H1 (cell line): ENCODE data around the gene NRL. TPM values are rescaled to one million over a fixed set of nuclear protein-coding genes. Genes with fewer than 3 reads are reported as not detected.
A peak's percentile ranks its signal among the peaks of the same experiment; 100 is the strongest.

ENCODE experiments used
- CTCF ChIA-PET: fragments of 300-600 bp; sonication (Branson Sonifier 250); formaldehyde crosslinking; loops from one replicate; lab custom pipeline; 2021; ENCODE audit not compliant: partially characterized antibody; lab: Charles Lee
- POLR2A ChIA-PET: fragments of 300-600 bp; sonication (Branson Sonifier 250); formaldehyde crosslinking; loops from one replicate; lab custom pipeline; 2021; ENCODE audit warnings: inconsistent platforms; ENCODE audit not compliant: partially characterized antibody; lab: Charles Lee
- DNase-seq, 2 experiments: peaks; one replicate each; pipeline versions ENCODE4 v3.0.0 to v3.0.0-alpha.2; 2010 to 2022; ENCODE audit warnings: low spot score in 2 of 2, low read depth in 1 of 2, mixed read lengths in 1 of 2
- FAIRE-seq: peaks from 2 replicates; lab custom pipeline; 2011; peaks lifted over from hg19 to GRCh38; lab: Jason Lieb, UNC
- H2AFZ ChIP-seq: 2 replicates; pipeline ENCODE4 v1.8.1; 2012; ENCODE audit warnings: low read length, inconsistent platforms
- H2AK5ac ChIP-seq: 2 replicates; pipeline ENCODE4 v1.6.1; 2013; ENCODE audit warnings: low read depth, low read length
- H2BK120ac ChIP-seq: replicated peaks from 2 replicates; pipeline ENCODE3; 2013; ENCODE audit warnings: low read depth, low read length, inconsistent platforms
- H2BK12ac ChIP-seq: 2 replicates; pipeline ENCODE4 v1.6.1; 2013; ENCODE audit warnings: low read depth, low read length
- H2BK15ac ChIP-seq: 2 replicates; pipeline ENCODE4 v1.6.1; 2013; ENCODE audit warnings: low read length
- H2BK20ac ChIP-seq: 2 replicates; pipeline ENCODE4 v1.6.1; 2013; ENCODE audit warnings: low read length
- H2BK5ac ChIP-seq: 2 replicates; pipeline ENCODE4 v1.6.1; 2013; ENCODE audit warnings: low read depth, low read length
- H3K14ac ChIP-seq: 2 replicates; pipeline ENCODE4 v1.6.1; 2013; ENCODE audit warnings: inconsistent platforms; ENCODE audit not compliant: insufficient read length
- H3K18ac ChIP-seq: 2 replicates; pipeline ENCODE4 v1.6.1; 2013; ENCODE audit warnings: low read length; ENCODE audit errors: extremely low read depth
- H3K23ac ChIP-seq: 2 replicates; pipeline ENCODE4 v1.6.1; 2013; ENCODE audit warnings: inconsistent platforms; ENCODE audit not compliant: insufficient read length
- H3K23me2 ChIP-seq: 2 replicates; pipeline ENCODE4 v1.6.1; 2013; ENCODE audit warnings: low read depth, low read length
- H3K27ac ChIP-seq: 2 replicates; pipeline ENCODE4 v1.6.1; 2011; ENCODE audit warnings: low read depth, low read length, inconsistent platforms
- H3K27me3 ChIP-seq, 4 experiments: replicated peaks in 1 of 4; 1 replicate in 1 of 4; 2 replicates in 3 of 4; pipeline versions ENCODE4 v1.6.1 to v1.8.1; 2011 to 2013; ENCODE audit warnings: low read length in 3 of 4, mild to moderate bottlenecking in 3 of 4, inconsistent platforms in 2 of 4, mixed read lengths in 2 of 4, moderate library complexity in 1 of 4; ENCODE audit not compliant: control insufficient read depth in 3 of 4, insufficient read depth in 3 of 4; ENCODE audit errors: extremely low read depth in 1 of 4
- H3K36me3 ChIP-seq, 4 experiments: 2 replicates each; pipeline versions ENCODE4 v1.6.1 to v1.8.1; 2011 to 2013; ENCODE audit warnings: mild to moderate bottlenecking in 4 of 4, low read length in 3 of 4, moderate library complexity in 2 of 4, control low read depth in 1 of 4, inconsistent platforms in 1 of 4; ENCODE audit not compliant: insufficient read depth in 4 of 4, control insufficient read depth in 2 of 4
- H3K4ac ChIP-seq: replicated peaks from 2 replicates; pipeline ENCODE3; 2013; ENCODE audit warnings: low read length, low read depth, mixed read lengths, inconsistent platforms; ENCODE audit not compliant: insufficient read length
- H3K4me1 ChIP-seq, 4 experiments: replicated peaks in 1 of 4; 1 replicate in 1 of 4; 2 replicates in 3 of 4; pipeline versions ENCODE4 v1.6.1 to v1.8.1; 2011 to 2013; ENCODE audit warnings: low read length in 3 of 4, inconsistent platforms in 2 of 4, mixed read lengths in 1 of 4; ENCODE audit not compliant: insufficient read depth in 4 of 4, control insufficient read depth in 3 of 4
- H3K4me2 ChIP-seq, 2 experiments: 2 replicates each; pipeline versions ENCODE4 v1.6.1 to v1.8.1; 2011 to 2013; ENCODE audit warnings: low read depth in 2 of 2, low read length in 2 of 2, control low read depth in 1 of 2, inconsistent platforms in 1 of 2, mild to moderate bottlenecking in 1 of 2; ENCODE audit not compliant: insufficient read depth in 1 of 2
- H3K4me3 ChIP-seq, 4 experiments: fragments of 200-600, 300-600 bp in 1 of 4; sonication (generic), shearing (Covaris generic), sonication (Bioruptor Twin) in 1 of 4; 2 replicates each; pipeline versions ENCODE4 v1.5.1 to v1.8.1; 2011 to 2016; ENCODE audit warnings: low read length in 4 of 4, low read depth in 3 of 4, control low read depth in 2 of 4, inconsistent platforms in 2 of 4, mild to moderate bottlenecking in 2 of 4, mixed read lengths in 1 of 4, moderate library complexity in 1 of 4; ENCODE audit not compliant: insufficient read depth in 2 of 4; ENCODE audit errors: extremely low read depth in 1 of 4
- H3K56ac ChIP-seq: replicated peaks from 2 replicates; pipeline ENCODE3; 2013; ENCODE audit warnings: low read depth, mild to moderate bottlenecking, mixed read lengths, low read length, inconsistent platforms; ENCODE audit not compliant: insufficient read length
- H3K79me1 ChIP-seq: 2 replicates; pipeline ENCODE4 v1.6.1; 2013; ENCODE audit warnings: low read depth, low read length, control low read depth
- H3K79me2 ChIP-seq, 2 experiments: 2 replicates each; pipeline versions ENCODE4 v1.6.1 to v1.8.1; 2012 to 2013; ENCODE audit warnings: low read length in 2 of 2, mild to moderate bottlenecking in 2 of 2, inconsistent platforms in 1 of 2; ENCODE audit not compliant: insufficient read depth in 2 of 2, control insufficient read depth in 1 of 2
- H3K9ac ChIP-seq, 4 experiments: replicated peaks in 1 of 4; 1 replicate in 1 of 4; 2 replicates in 3 of 4; pipeline versions ENCODE4 v1.6.1 to v1.8.1; 2011 to 2013; ENCODE audit warnings: low read depth in 3 of 4, low read length in 3 of 4, control low read depth in 2 of 4, mild to moderate bottlenecking in 2 of 4, moderate library complexity in 2 of 4, inconsistent platforms in 1 of 4; ENCODE audit errors: extremely low read depth in 1 of 4
- H3K9me3 ChIP-seq, 2 experiments: 2 replicates each; pipeline versions ENCODE4 v1.6.1 to v1.8.1; 2012 to 2013; ENCODE audit warnings: mild to moderate bottlenecking in 2 of 2, moderate library complexity in 2 of 2, control low read depth in 1 of 2, inconsistent platforms in 1 of 2, low read depth in 1 of 2, low read length in 1 of 2, mixed read lengths in 1 of 2; ENCODE audit not compliant: insufficient read depth in 2 of 2
- H4K20me1 ChIP-seq, 2 experiments: replicated peaks in 1 of 2; 2 replicates each; pipeline versions ENCODE3 to v1.8.1; 2011 to 2013; ENCODE audit warnings: inconsistent platforms in 2 of 2, low read length in 2 of 2, mild to moderate bottlenecking in 1 of 2; ENCODE audit not compliant: insufficient read depth in 2 of 2, control insufficient read depth in 1 of 2
- H4K5ac ChIP-seq: 2 replicates; pipeline ENCODE4 v1.6.1; 2013; ENCODE audit warnings: low read length, low read depth, mixed read lengths, inconsistent platforms; ENCODE audit not compliant: insufficient read length
- H4K8ac ChIP-seq: 2 replicates; pipeline ENCODE4 v1.8.0; 2013; ENCODE audit warnings: mild to moderate bottlenecking, moderate library complexity, low read length, inconsistent platforms; ENCODE audit not compliant: insufficient read depth; ENCODE audit errors: extremely low read depth
- H4K91ac ChIP-seq: replicated peaks from 2 replicates; pipeline ENCODE3; 2013; ENCODE audit warnings: low read length, mixed read lengths, inconsistent platforms; ENCODE audit not compliant: insufficient read length
- WGBS, 2 experiments: shearing (Covaris generic) in 1 of 2; methylation state at CpG; one replicate each; pipeline versions ENCODE4 v1.1.6 to v1.1.7; 2013 to 2015; ENCODE audit warnings: low lambda C conversion rate in 2 of 2, mixed read lengths in 2 of 2, inconsistent platforms in 1 of 2, low coverage in 1 of 2, missing lambda C conversion rate in 1 of 2; ENCODE audit not compliant: insufficient replicate concordance in 2 of 2, insufficient coverage in 1 of 2, insufficient read length in 1 of 2; ENCODE audit errors: extremely low coverage in 1 of 2, missing lambda C conversion rate in 1 of 2; 5-methylcytosine and 5-hydroxymethylcytosine counted together
- polyA plus RNA-seq, 7 experiments: library from polyadenylated mRNA; depleted of rRNA in 3 of 7; stranded (reverse) in 5 of 7; unstranded in 2 of 7; fragments of >200 nt in 5 of 7; fragments of 200-250 nt in 2 of 7; gene quantifications; 1 replicate in 5 of 7; 2 replicates in 1 of 7; 4 replicates in 1 of 7; pipeline versions ENCODE4 v1.2.1 to v1.2.3, GENCODE V29; 2011 to 2013; ENCODE audit warnings: missing spikeins in 2 of 7, mixed read lengths in 2 of 7
- total RNA-seq: library from RNA; stranded (reverse); fragmentation: NEBNext Ultra II Directional; extraction: Animal tissue kit (Norgen Biotek cat#: 25700); gene quantifications from 2 replicates; pipeline ENCODE4 v1.2.1, GENCODE V29; 2021
- TF ChIP-seq, protein P1 (sequence below): IDR thresholded peaks from 2 replicates; pipeline ENCODE4 v1.6.1; 2012; ENCODE audit warnings: inconsistent platforms

The NRL gene
- total and polyA plus RNA-seq, 2 of the 8 experiments (the other 6 are each of a cell fraction or from before 2014, with no cell fraction given), result 1.1 to 2.2 TPM

DNA sequence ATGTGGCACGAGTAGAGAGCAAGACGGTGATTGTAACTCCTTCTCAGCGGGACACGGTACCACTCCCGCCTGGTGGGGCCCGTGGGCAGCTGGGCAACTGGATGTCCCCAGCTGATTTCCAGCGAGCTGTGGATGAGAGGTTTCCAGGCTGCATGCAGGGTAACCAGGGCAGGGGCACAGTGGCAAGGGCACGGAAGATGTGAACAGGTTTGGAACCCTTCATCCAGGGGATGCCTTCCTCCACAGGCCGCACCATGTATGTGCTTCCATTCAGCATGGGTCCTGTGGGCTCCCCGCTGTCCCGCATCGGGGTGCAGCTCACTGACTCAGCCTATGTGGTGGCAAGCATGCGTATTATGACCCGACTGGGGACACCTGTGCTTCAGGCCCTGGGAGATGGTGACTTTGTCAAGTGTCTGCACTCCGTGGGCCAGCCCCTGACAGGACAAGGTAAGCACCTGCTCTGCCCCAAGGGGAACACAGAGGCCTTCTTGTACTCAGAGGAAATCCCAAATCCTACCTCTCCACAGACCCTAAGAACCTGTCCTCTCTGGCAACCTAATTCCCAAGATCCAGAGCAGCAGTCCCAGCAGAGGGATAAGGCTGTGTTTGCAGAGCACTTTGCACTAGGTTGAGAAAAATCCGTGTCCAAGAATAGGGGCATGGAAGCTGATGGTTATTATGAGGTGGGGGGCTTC, 16.4 kb downstream of the NRL start:
- TF ChIP-seq, protein P1, sequence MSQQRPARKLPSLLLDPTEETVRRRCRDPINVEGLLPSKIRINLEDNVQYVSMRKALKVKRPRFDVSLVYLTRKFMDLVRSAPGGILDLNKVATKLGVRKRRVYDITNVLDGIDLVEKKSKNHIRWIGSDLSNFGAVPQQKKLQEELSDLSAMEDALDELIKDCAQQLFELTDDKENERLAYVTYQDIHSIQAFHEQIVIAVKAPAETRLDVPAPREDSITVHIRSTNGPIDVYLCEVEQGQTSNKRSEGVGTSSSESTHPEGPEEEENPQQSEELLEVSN, result no peak
- Histone ChIP-seq H3K14ac (no peak overlapping the region), H3K9me3 (no peaks in the 10 kb centered on the region; a peak in 1 of 4 replicates), H3K36me3 (peaks cover 9 to 63% (median 39%) of the 10 kb centered on the region in 4 experiments; a peak in 7 of 8 replicates), H2BK5ac (no peak overlapping the region), H3K79me1 (peaks cover 5% of the 10 kb centered on the region), H3K27me3 (no peaks in the 10 kb centered on the region), H3K4ac (no peak overlapping the region), H3K56ac (no peak overlapping the region), H2AFZ (no peak overlapping the region), H2BK20ac (no peak overlapping the region), H2BK15ac (no peak overlapping the region), H4K8ac (peak overlapping the region; percentile 45), H3K23me2 (peaks cover 8% of the 10 kb centered on the region), H3K18ac (no peak overlapping the region), H2BK12ac (no peak overlapping the region), H4K20me1 (peaks cover 7 to 11% of the 10 kb centered on the region in 2 experiments), H4K5ac (no peak overlapping the region), H2AK5ac (no peak overlapping the region), H3K27ac (no peak overlapping the region), H3K4me2 (no peak overlapping the region), H3K23ac (no peak overlapping the region), H3K4me3 (no peak overlapping the region), H3K79me2 (peaks cover 0 to 21% of the 10 kb centered on the region in 2 experiments; a peak in 2 of 4 replicates), H3K9ac (no peak overlapping the region), H4K91ac (no peak overlapping the region), H3K4me1 (peaks cover 4 to 13% (median 7%) of the 10 kb centered on the region in 4 experiments), H2BK120ac (no peak overlapping the region)
- DNase-seq (no peak), FAIRE-seq (no peak)
- 94% methylated on average over 16 of the region's 16 CpGs; no CpG with 5 or more reads in 1 of the 2 experiments for whole genome bisulfite sequencing, 2 experiments
- ChIA-PET CTCF (interaction anchor here (0.6 to 12.8 kb wide), 6 partner anchors 8 to 707 kb away, joined by 3 to 316 read pairs (median 4); partner anchors contain the start of gene CPNE6), POLR2A (interaction anchor here (0.8 to 23.9 kb wide), 9 partner anchors 7 to 82 kb away, joined by 3 to 626 read pairs (median 4); partner anchors contain the start of genes CPNE6, DCAF11, EMC9 and NRL)
